Ascending aorta (tissue), 2 donors: ENCODE data around the gene RHBDL1. TPM values are rescaled to one million over a fixed set of nuclear protein-coding genes. Genes with fewer than 3 reads are reported as not detected.

ENCODE experiments used
- DNase-seq, 2 donors: peaks; one replicate each; pipeline ENCODE4 v3.0.0-alpha.2; 2019; ENCODE audit warnings: low spot score in 2 of 2
- H3K27ac ChIP-seq, 2 donors: fragments of 200-600 bp; sonication (generic); one replicate each; pipeline ENCODE4 v1.5.1; 2016 to 2017; ENCODE audit warnings: mild to moderate bottlenecking in 1 of 2
- H3K27me3 ChIP-seq: fragments of 200-600 bp; sonication (generic); one replicate; pipeline ENCODE4 v1.5.1; 2017
- H3K36me3 ChIP-seq, 2 donors: fragments of 200-600 bp; sonication (generic); one replicate each; pipeline ENCODE4 v1.5.1; 2016
- H3K4me1 ChIP-seq, 2 donors: fragments of 200-600 bp; sonication (generic); one replicate each; pipeline ENCODE4 v1.5.1; 2016 to 2017; ENCODE audit warnings: mild to moderate bottlenecking in 1 of 2
- H3K4me3 ChIP-seq, 2 donors: fragments of 200-600 bp; sonication (generic); one replicate each; pipeline ENCODE4 v1.5.1; 2016 to 2017; ENCODE audit warnings: mild to moderate bottlenecking in 1 of 2
- H3K9me3 ChIP-seq, 2 donors: fragments of 200-600 bp; sonication (generic); one replicate each; pipeline ENCODE4 v1.5.1; 2016
- CTCF ChIP-seq, 3 experiments: fragments of 200-600 bp in 2 of 3; fragments of 450-650 bp in 1 of 3; sonication (generic) in 2 of 3; IDR thresholded peaks; one replicate each; pipeline ENCODE4 v1.5.1; 2016 to 2019; ENCODE audit warnings: antibody characterized with exemption in 3 of 3, mild to moderate bottlenecking in 1 of 3, moderate library complexity in 1 of 3
- intact Hi-C: fragments of 100-400 bp; cut with DNase I; formaldehyde crosslinking; loops from one replicate; pipeline ENCODE4 v1.15.1; 2023
- total RNA-seq: library from RNA; depleted of rRNA; stranded (reverse); fragments of >200 nt; gene quantifications from one replicate; pipeline ENCODE4 v1.1.0, GENCODE V29; 2016

RHBDL1 gene
- total RNA-seq, 1 donor from 2014 or later = 1.1 TPM

DNA sequence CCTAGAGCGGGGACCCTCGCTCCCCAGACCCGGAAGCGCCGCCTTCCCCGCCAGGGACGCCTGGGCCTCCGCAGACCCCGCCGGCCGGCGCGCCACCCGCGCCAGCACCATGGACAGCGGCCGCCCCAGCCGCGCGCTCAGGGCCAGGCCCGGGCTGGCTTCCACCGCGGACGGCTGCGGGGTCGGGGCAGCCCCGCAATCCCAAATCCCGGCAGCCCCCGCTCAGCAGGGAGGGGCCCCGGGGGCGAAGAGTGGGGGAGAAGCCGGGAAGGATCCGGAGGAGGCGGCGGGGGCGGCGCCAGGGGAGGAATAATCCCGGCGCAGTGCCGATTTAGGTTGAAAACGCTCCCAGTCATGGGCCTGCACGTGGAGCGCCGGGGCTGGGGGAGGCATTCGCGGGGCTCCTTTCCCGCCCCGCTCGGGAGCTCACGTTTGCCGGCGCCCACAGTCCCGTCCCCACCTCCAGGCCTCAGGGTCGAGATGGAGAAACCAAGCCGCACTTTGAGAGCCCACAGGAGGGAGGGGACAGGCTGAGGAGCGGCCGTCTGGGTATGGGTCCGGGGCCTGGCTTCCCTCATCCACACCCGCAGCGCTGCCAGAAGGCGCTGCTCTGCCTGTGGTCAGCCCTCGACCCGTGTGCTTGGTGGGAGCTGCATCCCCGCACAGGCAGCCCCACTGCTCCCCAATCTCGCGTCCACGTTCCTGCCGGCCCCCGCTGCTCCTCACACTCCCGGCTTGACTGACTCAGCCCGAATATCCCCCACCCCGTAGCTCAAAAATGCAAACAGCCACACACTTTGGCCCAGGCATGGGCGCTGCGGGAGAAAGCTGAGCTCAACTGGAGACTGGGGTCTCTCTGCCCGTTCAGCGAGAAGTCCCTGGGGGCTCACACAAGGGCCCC lies 25.5 kb downstream of the RHBDL1 start:
- intact Hi-C loops = no loop called here
- H3K27me3 ChIP-seq = peaks cover 29% of the 10 kb centered on the region
- H3K9me3 ChIP-seq = no peaks in the 10 kb centered on the region
- H3K4me3 ChIP-seq = no peak overlapping the region
- TF ChIP-seq CTCF (IDR thresholded peaks at IDR 0.05) = no peak
- DNase-seq = no peak
- H3K36me3 ChIP-seq = no peaks in the 10 kb centered on the region
- no peak overlapping the region for H3K27ac ChIP-seq
- peaks cover 0 to under 1% of the 10 kb centered on the region in 2 donors for H3K4me1 ChIP-seq

GRCh38 chr16:702341-702740 lies 26.9 kb downstream of the RHBDL1 start:
- TF ChIP-seq CTCF (IDR thresholded peaks at IDR 0.05) = no peak
- H3K36me3 ChIP-seq = no peaks in the 10 kb centered on the region
- intact Hi-C loops = no loop called here
- H3K27ac ChIP-seq = no peak overlapping the region
- no peak for DNase-seq
- H3K4me3 ChIP-seq = no peak overlapping the region
- H3K9me3 ChIP-seq = no peaks in the 10 kb centered on the region
- H3K4me1 ChIP-seq = peaks cover 0 to 3% of the 10 kb centered on the region in 2 donors
- peaks cover 33% of the 10 kb centered on the region for H3K27me3 ChIP-seq

DNA sequence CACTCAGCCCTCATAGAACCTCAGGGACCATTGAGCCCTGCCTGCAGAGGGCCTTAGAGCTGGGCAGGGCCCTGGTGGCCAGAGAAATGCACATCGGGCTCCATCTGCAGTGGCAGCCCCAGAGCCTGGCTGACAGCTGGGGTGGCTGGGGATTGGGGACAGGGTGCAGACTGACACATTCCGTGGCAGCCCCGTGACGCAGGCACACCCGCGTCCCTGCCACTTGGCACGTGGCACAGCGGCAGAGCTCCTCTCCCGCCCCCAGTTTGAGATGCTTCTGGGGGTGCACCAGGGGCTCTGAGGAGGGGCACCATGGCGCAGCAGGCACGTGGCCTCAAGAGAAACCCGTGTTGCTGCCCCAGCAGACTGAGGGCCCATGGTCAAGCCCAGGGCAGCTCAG lies 27.9 kb downstream of the RHBDL1 start:
- H3K4me3 ChIP-seq = no peak overlapping the region
- peaks cover 0 to 3% of the 10 kb centered on the region in 2 donors for H3K4me1 ChIP-seq
- H3K27ac ChIP-seq = no peak overlapping the region
- H3K36me3 ChIP-seq = no peaks in the 10 kb centered on the region
- intact Hi-C loops = no loop called here
- no peaks in the 10 kb centered on the region for H3K9me3 ChIP-seq
- H3K27me3 ChIP-seq = peaks cover 33% of the 10 kb centered on the region
- DNase-seq = no peak
- TF ChIP-seq CTCF (IDR thresholded peaks at IDR 0.05) = no peak

DNA sequence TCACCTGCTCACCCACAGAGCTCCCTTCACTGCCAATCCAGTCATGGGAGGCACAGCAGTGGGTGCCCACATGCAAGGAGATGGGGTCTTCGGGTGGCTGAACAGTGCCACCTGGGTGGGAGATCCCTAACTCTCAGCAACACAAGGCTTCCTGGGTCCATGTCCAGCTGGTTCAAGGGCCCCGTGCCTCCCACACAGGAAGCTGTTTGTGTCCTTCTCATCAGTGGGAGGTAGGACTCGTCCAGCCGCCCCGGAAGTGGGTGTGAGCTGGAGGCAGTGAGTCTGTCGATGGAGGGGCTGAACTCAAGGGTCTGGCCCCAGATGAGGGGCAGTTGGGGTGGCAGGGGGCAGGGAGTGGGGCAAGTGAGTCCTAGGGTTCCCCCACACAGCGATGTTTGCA lies 28.6 kb downstream of the RHBDL1 start:
- no peaks in the 10 kb centered on the region for H3K9me3 ChIP-seq
- no peak overlapping the region for H3K4me3 ChIP-seq
- H3K27me3 ChIP-seq = peaks cover 33% of the 10 kb centered on the region
- H3K36me3 ChIP-seq = no peaks in the 10 kb centered on the region
- TF ChIP-seq CTCF (IDR thresholded peaks at IDR 0.05) = no peak
- peaks cover 0 to 3% of the 10 kb centered on the region in 2 donors for H3K4me1 ChIP-seq
- H3K27ac ChIP-seq = no peak overlapping the region
- intact Hi-C loops = no loop called here
- DNase-seq = no peak

DNA sequence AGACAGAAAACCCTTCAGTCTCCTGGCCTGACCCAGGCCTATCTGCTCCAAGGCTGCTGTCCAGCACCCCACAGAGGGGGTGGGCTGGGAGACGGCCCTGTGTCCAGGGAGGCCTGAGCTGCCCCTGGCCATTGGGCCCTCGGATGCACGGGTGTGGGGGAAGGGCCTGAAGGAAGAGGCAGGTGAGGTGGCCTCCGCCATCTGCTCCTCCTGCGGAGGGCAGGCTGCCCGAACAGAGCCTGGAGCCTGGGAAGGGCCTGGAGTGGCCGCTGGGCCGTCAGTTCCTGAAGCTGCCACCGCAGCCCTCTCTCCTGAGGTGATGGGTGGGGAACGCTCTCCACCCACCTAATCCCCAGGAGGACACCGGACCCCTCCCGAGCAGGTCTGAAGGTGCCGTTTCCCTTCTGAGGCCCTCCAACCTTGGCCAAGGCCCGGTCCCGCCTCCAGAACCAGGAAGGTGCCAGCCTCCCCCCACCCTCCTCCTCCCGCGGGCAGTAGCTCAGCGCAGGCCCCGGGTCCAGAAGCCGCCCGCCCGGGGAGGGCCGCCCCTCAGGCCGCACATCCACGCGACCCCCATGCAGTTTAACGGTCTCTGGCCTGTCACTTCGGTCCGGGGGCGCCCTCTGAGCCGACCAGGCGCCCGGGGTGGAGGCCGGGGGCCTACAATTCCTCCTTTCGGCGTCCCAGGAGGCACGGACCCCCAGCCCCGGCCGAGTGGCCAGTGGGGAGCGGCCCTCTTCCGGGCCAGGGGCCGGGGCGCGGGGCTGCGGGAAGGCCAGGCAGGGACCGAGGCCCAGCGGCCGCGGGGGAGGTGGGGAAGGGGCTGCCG lies 29.3 kb downstream of the RHBDL1 start:
- H3K27ac ChIP-seq = no peak overlapping the region
- peaks cover 33% of the 10 kb centered on the region for H3K27me3 ChIP-seq
- no peaks in the 10 kb centered on the region for H3K9me3 ChIP-seq
- intact Hi-C loops = no loop called here
- no peaks in the 10 kb centered on the region for H3K36me3 ChIP-seq
- TF ChIP-seq CTCF (IDR thresholded peaks at IDR 0.05) = no peak
- no peak for DNase-seq
- H3K4me1 ChIP-seq = peaks cover 0 to 5% of the 10 kb centered on the region in 2 donors
- H3K4me3 ChIP-seq = no peak overlapping the region
